GM13977 (cell line): ENCODE results near the gene USP43.
"Not testable (repeated sequence)": the region's sequence is repeated elsewhere in the genome, so short reads cannot be mapped to it uniquely, and the experiment has no call there.

Experiments
- DNase-seq: peaks from one replicate; pipeline ENCODE4 v3.0.0; 2012; ENCODE audit warnings: low spot score
- CTCF ChIP-seq: IDR thresholded peaks from 2 replicates; pipeline ENCODE4 v1.5.1; 2012; ENCODE audit warnings: mild to moderate bottlenecking, control low read depth; ENCODE audit not compliant: insufficient read depth; ENCODE audit errors: extremely low read depth, missing control alignments
- in situ Hi-C: fragments of 300-500 bp; cut with MboI; formaldehyde crosslinking; loops from one replicate; pipeline ENCODE4 v1.12.0; 2022; ENCODE audit warnings: low sequenced_read_pairs, low pct_unique_long_range_greater_than_20kb, mixed read lengths, inconsistent platforms; ENCODE audit not compliant: unreplicated experiment

USP43 gene

GRCh38 chr17:9661027-9661426 is 15.7 kb downstream of the USP43 start:
- no peak for DNase-seq
- no peak for TF ChIP-seq CTCF
- in situ Hi-C loops, result no loop called here

- in situ Hi-C loops, DNase-seq: not testable (repeated sequence)
These were observed 18.2 kb downstream of the USP43 start for GRCh38 chr17:9663511-9663910.

GRCh38 chr17:9666461-9667050 is 21.2 kb downstream of the USP43 start:
- TF ChIP-seq CTCF, result no peak
- in situ Hi-C loops, result no loop called here
- DNase-seq, result no peak

- in situ Hi-C loops, result no loop called here
- no peak for TF ChIP-seq CTCF
- no peak for DNase-seq
These were observed 23.2 kb downstream of the USP43 start for GRCh38 chr17:9668517-9668916.

- in situ Hi-C loops, result no loop called here
- TF ChIP-seq CTCF, result no peak
- no peak for DNase-seq
These were observed 24.3 kb downstream of the USP43 start for GRCh38 chr17:9669551-9670008.

GRCh38 chr17:9670596-9670995 is 25.3 kb downstream of the USP43 start:
- no peak for DNase-seq
- in situ Hi-C loops, result no loop called here
- no peak for TF ChIP-seq CTCF

- no peak for TF ChIP-seq CTCF
- in situ Hi-C loops, result no loop called here
- DNase-seq, result no peak
These were observed 26.2 kb downstream of the USP43 start for GRCh38 chr17:9671559-9671958.
